IPS-18c (cell line): Measurements from ENCODE around the gene PDZRN3.
"Not testable (repeated sequence)": the region's sequence is repeated elsewhere in the genome, so short reads cannot be mapped to it uniquely, and the experiment has no call there.

Source experiments
- H3K4me3 ChIP-seq: 2 replicates; pipeline ENCODE4 v1.7.0; 2013; ENCODE audit warnings: low read depth, mild to moderate bottlenecking, low read length, moderate library complexity; ENCODE audit not compliant: insufficient read depth
- H3K9me3 ChIP-seq: one replicate; pipeline ENCODE4 v1.6.1; 2013; ENCODE audit warnings: mild to moderate bottlenecking, low read length, moderate library complexity; ENCODE audit not compliant: control insufficient read depth, insufficient read depth

The PDZRN3 gene

DNA sequence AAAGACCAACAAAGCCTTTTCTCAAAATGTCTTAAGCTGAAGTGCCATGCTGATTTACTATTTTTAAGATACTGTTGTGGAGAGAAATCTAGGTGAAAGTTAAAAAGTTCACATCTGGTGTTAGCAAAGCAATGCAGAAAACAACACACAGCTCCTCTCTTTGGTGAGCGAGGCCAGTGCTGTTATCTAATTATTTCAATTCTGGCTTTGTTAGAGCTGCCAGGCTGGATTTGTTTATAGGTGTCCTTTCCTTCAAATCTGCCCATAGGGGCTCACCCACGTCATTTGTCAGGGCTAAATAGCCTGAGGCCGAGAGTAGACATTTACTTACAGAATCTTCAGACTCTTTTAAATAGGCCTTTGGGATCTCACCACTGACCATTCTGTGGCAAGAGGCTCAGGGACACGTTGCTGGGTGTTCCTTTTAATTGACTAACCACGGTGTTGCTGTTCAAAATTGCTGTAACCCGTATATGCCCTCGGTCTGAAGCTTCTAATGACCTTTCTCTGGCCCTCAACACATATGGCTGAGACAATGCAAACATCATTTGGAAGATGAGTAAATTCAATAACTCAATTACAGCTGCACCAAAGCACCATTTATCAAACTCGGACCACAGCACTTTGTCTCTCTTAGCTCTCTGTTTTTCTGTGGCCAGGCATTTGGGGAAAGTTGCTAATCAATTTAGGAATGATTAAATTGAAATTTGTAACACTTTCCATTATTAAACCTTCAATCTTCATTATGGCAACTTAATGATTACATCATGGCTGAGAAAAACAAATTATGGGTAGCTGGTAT is 152.6 kb downstream of the PDZRN3 start:
- Histone ChIP-seq H3K4me3 (no peak overlapping the region), H3K9me3 (no peaks in the 10 kb centered on the region)

GRCh38 chr3:73470860-73471259 is 153.9 kb downstream of the PDZRN3 start:
- Histone ChIP-seq H3K4me3 (no peak overlapping the region), H3K9me3 (no peaks in the 10 kb centered on the region)

DNA sequence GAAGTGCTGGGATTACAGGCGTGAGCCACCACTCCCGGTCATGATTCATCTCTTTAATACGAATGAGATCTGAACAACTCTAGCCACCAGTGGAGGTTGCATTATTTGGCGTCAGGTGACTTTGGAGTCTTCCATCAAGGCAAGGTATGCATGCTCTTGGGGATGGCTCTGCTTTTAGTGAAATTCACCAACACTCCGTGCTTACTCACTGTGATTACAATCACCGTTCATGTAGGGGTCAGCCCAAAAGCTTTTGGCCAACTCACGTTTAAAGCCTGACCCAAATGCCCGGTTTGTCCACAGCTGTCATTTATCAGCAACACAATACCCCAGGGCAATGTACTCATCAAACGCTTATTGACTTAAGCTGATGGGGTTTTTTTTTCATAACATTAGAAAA is 155.4 kb downstream of the PDZRN3 start:
- H3K4me3 ChIP-seq: no peak overlapping the region
- H3K9me3 ChIP-seq: no peaks in the 10 kb centered on the region

- Histone ChIP-seq H3K4me3 (no peak overlapping the region), H3K9me3 (no peaks in the 10 kb centered on the region)
Measured at GRCh38 chr3:73467211-73467610, 157.5 kb downstream of the PDZRN3 start.

DNA sequence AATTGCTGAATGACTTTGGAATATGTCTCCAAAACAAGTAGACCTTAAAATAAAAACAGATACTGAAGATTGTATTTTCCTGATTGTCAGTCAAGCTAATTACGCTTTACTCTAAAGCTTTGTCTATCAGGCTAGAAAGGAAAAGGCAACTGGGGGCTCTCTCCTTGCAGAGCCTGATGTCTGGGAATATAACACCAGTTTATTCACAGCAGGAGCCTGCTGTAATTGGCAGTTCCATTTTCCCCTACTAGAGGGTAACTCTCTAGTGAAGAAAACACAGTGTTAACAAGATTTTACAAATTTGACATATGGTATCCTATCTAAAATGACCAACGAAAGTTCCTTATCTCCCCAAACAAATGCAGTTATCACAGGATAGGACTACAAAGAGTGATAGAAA is 158.8 kb downstream of the PDZRN3 start:
- Histone ChIP-seq H3K9me3 (no peaks in the 10 kb centered on the region), H3K4me3 (no peak overlapping the region)

DNA sequence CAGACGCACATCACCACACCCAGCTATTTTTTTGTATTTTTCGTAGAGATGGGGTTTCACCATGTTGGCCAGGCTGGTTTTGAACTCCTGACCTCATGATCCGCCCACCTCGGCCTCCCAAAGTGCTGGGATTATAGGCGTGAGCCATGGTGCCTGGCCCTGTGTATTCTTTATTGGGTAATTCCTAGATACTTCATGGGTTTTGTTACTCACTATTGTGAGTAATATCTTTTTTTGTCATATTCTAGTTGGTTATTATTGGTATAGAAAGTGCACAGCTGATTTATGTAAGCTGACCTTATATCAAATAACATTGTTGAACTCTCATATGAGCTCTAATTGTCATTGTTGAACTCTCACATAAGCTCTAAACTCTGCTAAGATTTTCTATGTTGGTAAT is 160.6 kb downstream of the PDZRN3 start:
- not testable (repeated sequence) for H3K4me3 ChIP-seq, H3K9me3 ChIP-seq

GRCh38 chr3:73461547-73461946 is 163.2 kb downstream of the PDZRN3 start:
- H3K4me3 ChIP-seq: no peak overlapping the region

DNA sequence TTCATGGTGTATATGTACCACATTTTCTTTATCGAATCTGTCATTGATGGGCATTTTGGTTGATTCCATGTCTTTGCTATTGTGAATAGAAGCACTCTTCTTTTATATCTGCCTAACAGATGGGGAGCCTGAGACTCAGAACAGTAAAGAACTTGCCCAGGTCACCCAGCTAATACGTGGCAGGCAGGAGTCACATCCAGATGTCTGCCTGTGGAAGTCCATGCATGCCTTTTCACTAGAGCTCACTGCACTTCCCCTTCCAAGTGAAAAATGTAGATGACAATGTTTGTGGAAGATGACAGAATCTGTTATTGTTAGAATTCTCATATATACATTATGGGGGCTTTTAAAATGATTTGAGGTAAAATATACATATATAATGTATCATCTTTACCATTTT is 165.0 kb downstream of the PDZRN3 start:
- H3K4me3 ChIP-seq: no peak overlapping the region

More at GRCh38 chr3:73461547-73461946, 163.2 kb downstream of the PDZRN3 start:
- H3K9me3 ChIP-seq: no peaks in the 10 kb centered on the region

DNA sequence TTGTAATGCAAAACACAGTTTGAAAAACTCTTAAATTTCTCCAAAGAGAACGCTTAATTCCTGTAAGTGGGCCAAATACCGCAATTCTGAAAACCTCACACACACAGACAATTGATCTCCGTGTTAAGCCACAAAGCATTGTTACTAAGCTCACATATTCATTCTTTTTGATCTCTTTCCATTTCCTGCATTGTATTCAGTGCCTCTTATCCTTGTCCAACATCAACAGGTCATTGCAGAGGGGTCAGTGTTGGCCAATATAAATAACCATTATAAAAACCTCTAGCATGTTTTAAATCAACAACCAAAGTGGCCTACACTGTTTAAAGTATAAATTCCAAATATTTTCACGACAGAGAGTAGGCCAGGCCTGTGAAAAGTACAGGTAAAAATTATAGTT is 171.1 kb downstream of the PDZRN3 start:
- Histone ChIP-seq H3K4me3 (no peak overlapping the region), H3K9me3 (no peaks in the 10 kb centered on the region)

More for the DNA sequence above, 165.0 kb downstream of the PDZRN3 start:
- H3K9me3 ChIP-seq: no peaks in the 10 kb centered on the region

- Histone ChIP-seq H3K9me3 (no peaks in the 10 kb centered on the region), H3K4me3 (no peak overlapping the region)
Measured at GRCh38 chr3:73452729-73453128, 172.0 kb downstream of the PDZRN3 start.

- Histone ChIP-seq H3K9me3 (no peaks in the 10 kb centered on the region), H3K4me3 (no peak overlapping the region)
Measured at GRCh38 chr3:73451301-73451944, 173.3 kb downstream of the PDZRN3 start.

- Histone ChIP-seq H3K4me3 (no peak overlapping the region), H3K9me3 (no peaks in the 10 kb centered on the region)
Measured at GRCh38 chr3:73449774-73450173, 175.0 kb downstream of the PDZRN3 start.

DNA sequence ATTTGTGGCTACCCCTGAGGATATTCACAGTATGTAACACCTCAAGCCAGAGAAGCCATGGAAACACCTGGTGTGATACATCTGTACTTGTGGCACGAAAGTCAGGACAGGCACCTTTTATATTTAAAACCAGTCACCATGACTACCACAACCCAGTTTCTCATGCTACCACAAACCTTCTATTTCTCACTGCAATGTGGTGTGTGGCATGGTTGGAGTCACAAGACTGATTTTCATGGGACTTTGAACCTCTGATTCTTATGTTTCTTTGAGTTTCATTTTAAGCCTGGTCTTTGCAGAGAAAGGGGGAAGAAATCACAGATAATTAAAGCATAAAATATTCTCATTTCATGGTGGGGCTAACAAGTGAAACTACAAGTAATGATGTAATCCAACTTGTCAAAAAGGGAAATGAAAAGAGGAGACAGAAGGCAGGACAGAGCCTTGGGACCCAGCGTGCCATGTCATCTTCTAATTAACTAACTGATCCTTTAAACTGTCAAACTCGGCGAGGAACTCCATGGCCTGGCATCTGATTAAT is 175.9 kb downstream of the PDZRN3 start:
- H3K4me3 ChIP-seq: no peak overlapping the region
- no peaks in the 10 kb centered on the region for H3K9me3 ChIP-seq

DNA sequence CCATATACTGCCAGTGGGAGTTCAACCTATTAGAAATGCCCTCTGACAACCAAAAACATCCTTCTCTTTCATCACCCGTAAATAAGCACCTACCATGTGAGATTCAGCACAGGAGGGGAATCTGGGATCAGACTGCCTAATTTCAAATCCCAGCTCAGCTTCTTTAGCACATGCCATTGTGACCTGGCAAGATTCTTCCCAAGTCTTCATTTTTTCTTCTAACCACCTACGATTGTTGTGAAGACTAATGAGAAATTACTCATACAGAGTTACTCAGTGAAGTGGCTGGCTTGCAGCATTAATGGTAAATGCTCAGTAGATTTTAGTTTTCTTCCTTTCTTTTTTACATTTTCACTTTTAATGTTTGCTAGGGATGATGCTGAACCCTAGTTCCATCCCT is 176.7 kb downstream of the PDZRN3 start:
- H3K4me3 ChIP-seq: no peak overlapping the region

GRCh38 chr3:73447111-73447510 is 177.6 kb downstream of the PDZRN3 start:
- no peak overlapping the region for H3K4me3 ChIP-seq

More for the DNA sequence above, 176.7 kb downstream of the PDZRN3 start:
- H3K9me3 ChIP-seq: no peaks in the 10 kb centered on the region

GRCh38 chr3:73446467-73447110 is 178.2 kb downstream of the PDZRN3 start:
- Histone ChIP-seq H3K9me3 (no peaks in the 10 kb centered on the region), H3K4me3 (no peak overlapping the region)

More at GRCh38 chr3:73447111-73447510, 177.6 kb downstream of the PDZRN3 start:
- H3K9me3 ChIP-seq: no peaks in the 10 kb centered on the region

- no peak overlapping the region for H3K4me3 ChIP-seq
- H3K9me3 ChIP-seq: no peaks in the 10 kb centered on the region
Measured at GRCh38 chr3:73442886-73443285, 181.9 kb downstream of the PDZRN3 start.

- H3K4me3 ChIP-seq: no peak overlapping the region
- no peaks in the 10 kb centered on the region for H3K9me3 ChIP-seq
Measured at GRCh38 chr3:73442152-73442551, 182.6 kb downstream of the PDZRN3 start.
